Activated CD8-positive, alpha-beta T cell treated with anti-CD3 and anti-CD28 coated beads for 36 hours (primary cell): ENCODE measurements around the gene BRINP3. TPM values are rescaled to one million over a fixed set of nuclear protein-coding genes. Genes with fewer than 3 reads are reported as not detected.

Experiments
- ATAC-seq: fragments of 200-7000 bp; cut with Tn5 transposase; one replicate; pipeline ENCODE4 v1.10.0; 2021; ENCODE audit warnings: mild to moderate bottlenecking, moderate library complexity
- CTCF ChIA-PET: fragments of 350-600 bp; sonication (Branson Sonifier 250); formaldehyde crosslinking; loops from one replicate; lab custom pipeline; 2021; ENCODE audit warnings: antibody characterized with exemption; lab: Charles Lee
- POLR2A ChIA-PET: fragments of 350-600 bp; sonication (Branson Sonifier 250); formaldehyde crosslinking; loops from one replicate; lab custom pipeline; 2021; ENCODE audit warnings: antibody characterized with exemption; lab: Charles Lee
- DNase-seq: peaks from one replicate; pipeline ENCODE4 v3.0.0-alpha.2; 2020
- H3K27ac Mint-ChIP-seq: one replicate; pipeline ENCODE4 v1.8.0; 2021; ENCODE audit warnings: mild to moderate bottlenecking, mixed read lengths
- H3K27me3 Mint-ChIP-seq: one replicate; pipeline ENCODE4 v1.8.0; 2021; ENCODE audit warnings: mixed read lengths
- H3K36me3 Mint-ChIP-seq: one replicate; pipeline ENCODE4 v1.8.0; 2021; ENCODE audit warnings: low read depth, mixed read lengths
- H3K4me1 Mint-ChIP-seq: one replicate; pipeline ENCODE4 v1.8.0; 2021; ENCODE audit warnings: low read depth, mixed read lengths
- H3K4me3 Mint-ChIP-seq: one replicate; pipeline ENCODE4 v1.8.0; 2021; ENCODE audit warnings: mild to moderate bottlenecking, moderate library complexity, mixed read lengths
- H3K9me3 Mint-ChIP-seq: one replicate; pipeline ENCODE4 v1.8.0; 2021; ENCODE audit warnings: mixed read lengths
- CTCF ChIP-seq: fragments of 200-600 bp; IDR thresholded peaks from one replicate; pipeline ENCODE4 v1.8.0; 2022; ENCODE audit warnings: antibody characterized with exemption, mild to moderate bottlenecking
- intact Hi-C: fragments of 100-400 bp; cut with micrococcal nuclease; formaldehyde crosslinking; loops from one replicate; pipeline ENCODE4 v1.10.0; 2022
- total RNA-seq, 2 experiments: library from RNA; stranded (reverse); gene quantifications; one replicate each; pipeline ENCODE4 v1.2.3, GENCODE V29; 2021

Gene BRINP3
- total RNA-seq, 2 experiments from 2014 or later, result not detected

DNA sequence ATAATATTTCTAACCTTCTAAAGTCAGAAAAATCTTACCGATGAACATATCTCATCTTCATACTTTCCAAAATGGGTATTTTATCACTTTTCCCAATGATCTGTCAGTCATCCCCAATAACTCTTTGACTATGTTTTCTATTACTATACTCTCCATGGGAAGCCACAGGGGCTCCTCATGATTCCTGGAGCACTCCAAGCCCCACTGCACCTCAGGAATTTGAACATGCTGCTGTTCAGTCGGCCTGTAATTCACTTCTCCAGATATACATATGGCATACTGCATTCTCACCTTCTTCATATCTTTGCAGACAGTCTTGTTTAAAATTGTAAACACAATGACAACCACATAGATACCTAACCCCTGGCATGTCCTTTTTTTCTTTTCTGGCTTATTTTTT lies 333.0 kb downstream of the BRINP3 start:
- peaks cover 4% of the 10 kb centered on the region for H3K9me3 Mint-ChIP-seq
- no peaks in the 10 kb centered on the region for H3K36me3 Mint-ChIP-seq
- DNase-seq, result no peak
- H3K27me3 Mint-ChIP-seq, result no peaks in the 10 kb centered on the region
- intact Hi-C loops, result no loop called here
- POLR2A ChIA-PET, result no interaction called here
- no peak overlapping the region for H3K27ac Mint-ChIP-seq
- CTCF ChIA-PET, result no interaction called here
- H3K4me1 Mint-ChIP-seq, result no peaks in the 10 kb centered on the region
- ATAC-seq, result no peak
- H3K4me3 Mint-ChIP-seq, result no peak overlapping the region
- no peak for TF ChIP-seq CTCF

GRCh38 chr1:190140644-190141043 lies 337.0 kb downstream of the BRINP3 start:
- DNase-seq (no peak), ATAC-seq (no peak)
- no peaks in the 10 kb centered on the region for H3K36me3 Mint-ChIP-seq
- no peak for TF ChIP-seq CTCF
- ChIA-PET POLR2A (no interaction called here), CTCF (no interaction called here)
- peaks cover 12% of the 10 kb centered on the region for H3K9me3 Mint-ChIP-seq
- no peaks in the 10 kb centered on the region for H3K4me1 Mint-ChIP-seq
- no peak overlapping the region for H3K27ac Mint-ChIP-seq
- no peak overlapping the region for H3K4me3 Mint-ChIP-seq
- no peaks in the 10 kb centered on the region for H3K27me3 Mint-ChIP-seq
- intact Hi-C loops, result no loop called here

DNA sequence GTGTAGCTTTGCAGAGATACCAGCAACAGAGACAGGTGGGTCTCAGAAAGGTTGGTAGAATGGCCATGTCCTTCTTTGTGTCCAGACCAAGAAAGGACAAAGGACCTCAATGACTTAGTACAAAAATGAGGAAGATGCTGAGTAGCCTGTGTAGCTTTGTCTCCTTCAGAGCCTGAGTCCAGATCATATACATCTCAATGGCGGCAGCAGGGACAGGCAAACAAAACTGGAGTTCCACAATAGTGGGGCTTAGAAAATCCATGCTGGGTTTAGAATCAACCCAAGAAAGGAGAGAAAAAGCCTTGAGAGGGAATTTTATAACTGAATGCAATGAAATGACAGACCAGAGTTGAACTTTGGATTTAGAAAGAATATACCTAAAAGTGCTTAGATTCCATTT lies 339.0 kb downstream of the BRINP3 start:
- POLR2A ChIA-PET, result no interaction called here
- no peaks in the 10 kb centered on the region for H3K27me3 Mint-ChIP-seq
- peaks cover 10% of the 10 kb centered on the region for H3K9me3 Mint-ChIP-seq
- H3K36me3 Mint-ChIP-seq, result no peaks in the 10 kb centered on the region
- CTCF ChIA-PET, result no interaction called here
- H3K4me3 Mint-ChIP-seq, result no peak overlapping the region
- DNase-seq, result no peak
- no peak for TF ChIP-seq CTCF
- H3K4me1 Mint-ChIP-seq, result no peaks in the 10 kb centered on the region
- H3K27ac Mint-ChIP-seq, result no peak overlapping the region
- intact Hi-C loops, result no loop called here
- no peak for ATAC-seq

DNA sequence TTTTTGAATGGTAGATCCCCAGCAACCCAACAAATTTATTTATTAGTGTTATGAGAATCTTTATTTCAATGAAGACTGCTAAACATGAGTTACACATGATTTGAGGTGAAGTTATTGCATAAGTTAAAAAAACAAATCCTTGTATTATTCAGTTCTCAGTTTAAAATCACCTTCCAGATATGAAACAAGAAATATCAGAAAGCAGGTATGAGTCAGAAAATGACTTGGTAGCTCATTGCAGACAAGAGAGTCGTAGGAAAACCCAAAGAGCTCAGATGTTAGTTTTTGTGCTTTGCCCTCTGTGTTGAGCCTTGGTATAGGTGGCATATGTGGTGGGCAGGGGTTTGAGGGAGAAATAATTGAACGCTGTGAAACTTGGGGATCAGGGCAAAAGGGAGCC lies 339.4 kb downstream of the BRINP3 start:
- ATAC-seq, result no peak
- TF ChIP-seq CTCF, result no peak

GRCh38 chr1:190129366-190129765 lies 348.3 kb downstream of the BRINP3 start:
- Mint-ChIP-seq H3K4me1 (no peaks in the 10 kb centered on the region), H3K36me3 (no peaks in the 10 kb centered on the region), H3K27me3 (no peaks in the 10 kb centered on the region), H3K27ac (no peak overlapping the region), H3K4me3 (no peak overlapping the region), H3K9me3 (peaks cover 12% of the 10 kb centered on the region)
- ChIA-PET POLR2A (no interaction called here), CTCF (no interaction called here)
- DNase-seq (no peak), ATAC-seq (no peak)
- no peak for TF ChIP-seq CTCF
- intact Hi-C loops, result no loop called here

More for the DNA sequence above, 339.4 kb downstream of the BRINP3 start:
- POLR2A ChIA-PET, result no interaction called here
- no peaks in the 10 kb centered on the region for H3K36me3 Mint-ChIP-seq
- no peaks in the 10 kb centered on the region for H3K27me3 Mint-ChIP-seq
- no peak overlapping the region for H3K27ac Mint-ChIP-seq
- CTCF ChIA-PET, result no interaction called here
- H3K4me3 Mint-ChIP-seq, result no peak overlapping the region
- H3K4me1 Mint-ChIP-seq, result no peaks in the 10 kb centered on the region
- H3K9me3 Mint-ChIP-seq, result peaks cover 14% of the 10 kb centered on the region
- no peak for DNase-seq
- intact Hi-C loops, result no loop called here
